ENCODE data around the gene LILRB1.
"Not testable (repeated sequence)": the region's sequence is repeated elsewhere in the genome, so short reads cannot be mapped to it uniquely, and the experiment has no call there.

Gene LILRB1

GRCh38 chr19:54676210-54676834 lies 46.0 kb downstream of the LILRB1 start:
- TF ChIP-seq CTCF (IDR thresholded peaks at IDR 0.05; ENCODE audit: low read depth, low read length) = peak; percentile 67
- H3K4me3 ChIP-seq (ENCODE audit: low read depth, low read length) = not testable (repeated sequence)

DNA sequence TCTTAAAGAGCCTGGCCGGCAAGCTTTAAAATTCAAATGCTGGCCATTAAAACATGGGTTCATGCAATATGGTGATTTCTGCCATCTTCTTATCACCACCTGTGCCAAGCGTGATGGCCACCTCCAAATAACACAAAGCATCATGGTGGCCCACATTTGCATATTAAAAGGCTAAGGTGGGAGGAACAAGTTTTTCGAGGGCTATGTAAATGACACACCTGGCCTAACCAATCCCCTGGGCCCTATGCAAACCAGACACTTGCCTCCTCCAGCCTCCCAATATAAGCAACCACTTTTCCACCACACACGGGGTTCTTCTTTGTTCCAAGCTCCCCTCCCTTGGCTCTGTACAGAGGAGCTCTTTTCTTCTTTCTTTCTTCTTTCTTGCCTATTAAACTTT lies 46.9 kb downstream of the LILRB1 start:
- H3K4me3 ChIP-seq (ENCODE audit: low read depth, low read length) = no peak overlapping the region
- TF ChIP-seq CTCF (IDR thresholded peaks at IDR 0.05; ENCODE audit: low read depth, low read length) = no peak

DNA sequence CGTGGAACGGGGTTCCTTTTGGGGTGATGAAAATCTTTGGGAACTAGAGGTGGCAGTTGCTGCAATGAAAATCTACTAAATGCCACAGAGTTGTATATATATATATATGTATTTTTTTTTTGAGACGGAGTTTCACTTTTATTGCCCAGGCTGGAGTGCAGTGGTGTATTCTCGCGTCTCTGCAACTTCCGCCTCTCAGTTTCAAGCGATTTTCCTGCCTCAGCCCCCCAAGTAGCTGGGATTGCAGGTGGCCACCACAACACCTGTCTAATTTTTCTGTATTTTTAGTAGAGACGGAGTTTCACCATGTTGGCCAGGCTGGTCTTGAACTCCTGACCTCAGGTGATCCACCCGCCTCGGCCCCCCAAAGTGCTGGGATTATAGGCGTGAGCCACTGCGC lies 51.3 kb downstream of the LILRB1 start:
- H3K4me3 ChIP-seq (ENCODE audit: low read depth, low read length) = not testable (repeated sequence)

GRCh38 chr19:54682306-54682856 lies 52.1 kb downstream of the LILRB1 start:
- no peak for TF ChIP-seq CTCF (IDR thresholded peaks at IDR 0.05; ENCODE audit: low read depth, low read length)
- no peak overlapping the region for H3K4me3 ChIP-seq (ENCODE audit: low read depth, low read length)

- H3K4me3 ChIP-seq (ENCODE audit: low read depth, low read length) = no peak overlapping the region
- no peak for TF ChIP-seq CTCF (IDR thresholded peaks at IDR 0.05; ENCODE audit: low read depth, low read length)
Observed at GRCh38 chr19:54684527-54684926, 54.2 kb downstream of the LILRB1 start.
